SJSA1 (cell line): ENCODE data around the gene IHH. TPM values are rescaled to one million over a fixed set of nuclear protein-coding genes. Genes with fewer than 3 reads are reported as not detected.

Experiments
- DNase-seq, 2 experiments: peaks; one replicate each; pipeline ENCODE4 v3.0.0-alpha.2; 2015 to 2020; ENCODE audit warnings: low spot score in 2 of 2, low read depth in 1 of 2
- H3K27ac ChIP-seq: fragments of 250-450 bp; sonication (Bioruptor Pico); 2 replicates; pipeline ENCODE4 v1.5.1; 2020; ENCODE audit warnings: mild to moderate bottlenecking, moderate library complexity
- H3K27me3 ChIP-seq: fragments of 250-450 bp; sonication (Bioruptor Pico); replicated peaks from 2 replicates; pipeline ENCODE4 v1.5.1; 2020; ENCODE audit warnings: mild to moderate bottlenecking, moderate library complexity
- H3K36me3 ChIP-seq: fragments of 250-450 bp; sonication (Bioruptor Pico); 2 replicates; pipeline ENCODE4 v1.5.1; 2020; ENCODE audit warnings: mild to moderate bottlenecking
- H3K4me1 ChIP-seq: fragments of 250-450 bp; sonication (Bioruptor Pico); replicated peaks from 2 replicates; pipeline ENCODE4 v1.6.1; 2021; ENCODE audit warnings: mild to moderate bottlenecking
- H3K4me3 ChIP-seq: fragments of 250-450 bp; sonication (Bioruptor Pico); 2 replicates; pipeline ENCODE4 v1.5.1; 2020; ENCODE audit warnings: mild to moderate bottlenecking
- H3K9me3 ChIP-seq: fragments of 250-450 bp; sonication (Bioruptor Pico); replicated peaks from 2 replicates; pipeline ENCODE4 v1.5.1; 2020; ENCODE audit warnings: mild to moderate bottlenecking
- total RNA-seq: library from RNA; depleted of rRNA; stranded (reverse); fragments of >200 nt; shearing (Covaris generic); gene quantifications from 2 replicates; pipeline ENCODE4 v1.2.3, GENCODE V29; 2014

Gene IHH
- total RNA-seq, 1 experiment from 2014 or later, result 0.05 TPM

DNA sequence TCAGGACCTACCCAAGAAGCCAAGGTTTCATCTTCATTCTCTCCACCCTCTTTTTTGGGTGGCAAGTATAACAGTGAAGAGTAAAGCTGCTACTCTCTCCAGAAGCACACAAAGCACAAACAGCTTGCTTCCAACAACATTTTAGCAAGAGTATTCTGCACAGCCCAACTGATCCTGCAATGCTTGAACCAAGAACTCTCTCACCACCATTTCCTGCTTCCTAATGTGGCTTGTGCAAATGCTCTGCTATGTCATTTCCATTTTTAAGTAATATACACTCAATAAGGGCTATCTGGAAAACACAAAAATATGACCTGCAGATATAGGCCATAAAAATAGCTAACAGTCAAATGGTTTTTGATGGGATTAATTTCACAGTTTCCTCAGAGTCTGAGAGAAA is 24.1 kb upstream of the IHH start:
- Histone ChIP-seq H3K4me1 (no peaks in the 10 kb centered on the region), H3K9me3 (no peaks in the 10 kb centered on the region), H3K36me3 (no peaks in the 10 kb centered on the region), H3K27ac (no peak overlapping the region), H3K4me3 (no peak overlapping the region), H3K27me3 (no peaks in the 10 kb centered on the region)
- DNase-seq, result no peak

- Histone ChIP-seq H3K4me3 (no peak overlapping the region), H3K9me3 (no peaks in the 10 kb centered on the region), H3K27ac (no peak overlapping the region), H3K36me3 (no peaks in the 10 kb centered on the region), H3K4me1 (no peaks in the 10 kb centered on the region), H3K27me3 (no peaks in the 10 kb centered on the region)
- no peak for DNase-seq
Observed at GRCh38 chr2:219082332-219082958, 21.7 kb upstream of the IHH start.

DNA sequence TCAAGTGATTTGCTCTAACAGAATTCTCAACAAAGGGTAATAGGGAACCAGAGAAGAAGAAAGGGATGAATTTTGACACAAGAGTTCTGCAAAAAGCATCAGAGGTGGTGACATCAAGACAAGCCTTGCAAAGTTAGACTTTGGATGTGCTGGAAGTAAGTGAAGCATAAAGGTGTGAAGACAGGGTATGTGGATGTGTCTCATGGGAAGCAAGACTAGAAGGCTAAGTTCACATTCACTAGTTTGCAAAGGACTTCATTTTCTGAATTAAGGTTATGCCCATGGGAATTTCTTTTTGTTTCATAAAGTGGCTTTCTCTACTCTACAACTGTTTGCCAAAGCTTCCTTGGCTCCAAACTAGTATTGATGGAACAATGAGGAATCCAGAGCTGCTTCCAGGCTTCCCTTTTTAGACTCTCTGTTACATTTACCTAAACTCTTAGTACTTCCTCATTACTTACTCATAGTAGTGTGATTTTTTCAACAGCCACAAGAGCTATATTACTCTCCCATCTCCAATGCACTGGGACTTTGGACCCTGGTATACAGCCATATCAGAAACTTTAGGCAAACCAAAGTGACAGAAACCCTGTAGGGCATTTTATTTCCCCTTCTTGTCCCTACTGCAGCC is 21.1 kb upstream of the IHH start:
- no peaks in the 10 kb centered on the region for H3K27me3 ChIP-seq
- no peak overlapping the region for H3K27ac ChIP-seq
- H3K36me3 ChIP-seq, result no peaks in the 10 kb centered on the region
- H3K9me3 ChIP-seq, result no peaks in the 10 kb centered on the region
- no peaks in the 10 kb centered on the region for H3K4me1 ChIP-seq
- DNase-seq, result no peak
- no peak overlapping the region for H3K4me3 ChIP-seq

DNA sequence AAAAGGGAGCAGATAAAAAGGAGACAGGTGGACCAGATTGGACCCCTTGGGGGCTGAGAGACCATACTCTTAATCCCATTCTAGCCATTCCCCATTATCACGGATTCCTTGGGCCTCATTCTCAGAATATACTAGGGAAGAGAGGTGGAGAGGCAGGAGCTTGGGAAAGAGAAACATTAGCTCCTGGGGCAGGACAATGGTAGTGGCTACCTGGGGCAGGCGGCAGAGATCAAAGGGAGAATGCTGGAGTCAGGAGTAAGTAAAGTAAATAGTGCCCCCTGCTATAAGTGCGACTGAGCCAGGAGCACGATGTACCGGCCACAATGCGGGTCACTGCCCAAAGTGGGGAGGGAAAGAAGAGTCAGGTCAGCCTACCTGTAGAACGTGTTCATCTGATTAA is 20.4 kb upstream of the IHH start:
- H3K9me3 ChIP-seq, result no peaks in the 10 kb centered on the region
- no peaks in the 10 kb centered on the region for H3K36me3 ChIP-seq
- no peak overlapping the region for H3K4me3 ChIP-seq
- no peak overlapping the region for H3K27ac ChIP-seq
- no peak for DNase-seq
- H3K4me1 ChIP-seq, result no peaks in the 10 kb centered on the region
- no peaks in the 10 kb centered on the region for H3K27me3 ChIP-seq

- DNase-seq, result no peak
- H3K9me3 ChIP-seq, result no peaks in the 10 kb centered on the region
- no peaks in the 10 kb centered on the region for H3K27me3 ChIP-seq
- H3K36me3 ChIP-seq, result 0 out of 2 replicates have a peak, but pooled peaks cover 3% of the 10 kb centered on the region
- no peak overlapping the region for H3K4me3 ChIP-seq
- H3K27ac ChIP-seq, result no peak overlapping the region
- H3K4me1 ChIP-seq, result no peaks in the 10 kb centered on the region
Observed at GRCh38 chr2:219079417-219079816, 18.7 kb upstream of the IHH start.

GRCh38 chr2:219078951-219079350 is 18.2 kb upstream of the IHH start:
- Histone ChIP-seq H3K27ac (no peak overlapping the region), H3K4me1 (no peaks in the 10 kb centered on the region), H3K27me3 (no peaks in the 10 kb centered on the region), H3K9me3 (no peaks in the 10 kb centered on the region), H3K36me3 (0 out of 2 replicates have a peak, but pooled peaks cover 3% of the 10 kb centered on the region), H3K4me3 (no peak overlapping the region)
- DNase-seq, result no peak

GRCh38 chr2:219078126-219078525 is 17.4 kb upstream of the IHH start:
- Histone ChIP-seq H3K27ac (no peak overlapping the region), H3K27me3 (no peaks in the 10 kb centered on the region), H3K36me3 (0 out of 2 replicates have a peak, but pooled peaks cover 3% of the 10 kb centered on the region), H3K9me3 (no peaks in the 10 kb centered on the region), H3K4me3 (no peak overlapping the region), H3K4me1 (no peaks in the 10 kb centered on the region)
- no peak for DNase-seq

- no peaks in the 10 kb centered on the region for H3K9me3 ChIP-seq
- H3K27ac ChIP-seq, result no peak overlapping the region
- 0 out of 2 replicates have a peak, but pooled peaks cover 3% of the 10 kb centered on the region for H3K36me3 ChIP-seq
- no peaks in the 10 kb centered on the region for H3K27me3 ChIP-seq
- H3K4me1 ChIP-seq, result no peaks in the 10 kb centered on the region
- DNase-seq, result no peak
- no peak overlapping the region for H3K4me3 ChIP-seq
Observed at GRCh38 chr2:219076253-219076652, 15.5 kb upstream of the IHH start.

DNA sequence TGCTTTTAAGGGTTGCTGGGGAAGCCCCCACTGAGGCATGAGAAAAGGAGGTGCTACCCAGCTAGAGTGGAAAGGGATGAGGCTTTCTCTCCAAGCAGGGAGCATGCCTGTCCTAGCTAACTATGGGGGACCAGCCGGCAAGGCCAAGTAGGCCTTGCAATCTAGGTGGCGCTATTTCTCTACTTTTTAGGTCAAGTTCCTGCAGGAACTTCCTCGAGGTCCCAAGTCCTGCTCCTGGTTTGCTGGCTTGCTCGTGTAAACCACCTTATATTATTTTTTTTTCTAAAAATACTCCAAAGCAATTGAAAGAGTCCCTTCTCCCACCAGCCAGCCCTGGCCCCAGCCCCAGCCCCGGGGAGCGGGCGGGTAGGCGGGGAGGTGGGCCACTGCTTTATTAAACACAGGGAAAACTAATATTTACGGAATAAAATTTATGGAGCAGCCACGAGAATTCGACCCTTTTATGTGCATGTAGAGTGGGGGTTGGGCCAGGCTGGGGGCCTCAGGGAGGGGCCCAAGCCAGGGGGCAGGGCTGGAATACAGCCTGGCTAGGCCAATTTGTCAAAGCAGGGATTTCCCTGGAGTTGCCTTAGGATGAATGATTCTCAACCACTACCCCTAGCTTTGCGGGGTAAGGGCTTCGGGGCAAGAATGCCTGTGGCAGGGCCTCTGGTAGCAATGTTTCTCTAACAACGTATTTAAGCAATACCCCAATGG is 12.8 kb upstream of the IHH start:
- Histone ChIP-seq H3K4me3 (no peak overlapping the region), H3K27ac (no peak overlapping the region), H3K4me1 (no peaks in the 10 kb centered on the region), H3K36me3 (0 out of 2 replicates have a peak, but pooled peaks cover 3% of the 10 kb centered on the region), H3K27me3 (peaks cover 4% of the 10 kb centered on the region), H3K9me3 (no peaks in the 10 kb centered on the region)
- DNase-seq, result no peak

DNA sequence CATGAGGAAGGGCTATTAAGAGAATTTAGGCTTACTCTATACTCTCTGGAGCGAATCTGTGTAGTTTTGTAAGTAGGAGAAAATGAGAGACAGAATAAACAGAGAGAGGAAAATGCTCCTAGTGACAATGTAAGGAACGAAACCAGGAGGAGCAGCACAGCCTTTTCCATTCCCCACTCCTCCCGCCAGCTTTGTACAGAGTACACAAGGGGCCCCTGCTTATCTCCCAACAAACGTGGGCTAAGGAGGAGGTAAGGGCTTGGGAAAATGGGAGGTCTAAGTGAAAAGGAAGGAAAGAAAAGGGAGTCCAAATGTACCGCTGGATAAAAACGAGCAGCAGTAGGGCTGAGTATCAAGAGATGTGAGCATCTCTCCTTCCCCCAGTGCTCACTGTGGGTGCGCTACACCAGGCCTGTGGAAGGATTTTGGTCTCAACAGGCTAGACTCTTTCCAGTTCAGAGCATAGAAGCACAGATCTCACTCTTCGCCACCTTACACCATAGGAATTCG is 12.1 kb upstream of the IHH start:
- Histone ChIP-seq H3K36me3 (0 out of 2 replicates have a peak, but pooled peaks cover 3% of the 10 kb centered on the region), H3K4me3 (no peak overlapping the region), H3K4me1 (no peaks in the 10 kb centered on the region), H3K27ac (no peak overlapping the region), H3K27me3 (peaks cover 4% of the 10 kb centered on the region), H3K9me3 (no peaks in the 10 kb centered on the region)
- no peak for DNase-seq

GRCh38 chr2:219071131-219071816 is 10.6 kb upstream of the IHH start:
- Histone ChIP-seq H3K9me3 (no peaks in the 10 kb centered on the region), H3K4me1 (no peaks in the 10 kb centered on the region), H3K36me3 (0 out of 2 replicates have a peak, but pooled peaks cover 3% of the 10 kb centered on the region), H3K27ac (no peak overlapping the region), H3K27me3 (peaks cover 9% of the 10 kb centered on the region), H3K4me3 (no peak overlapping the region)
- no peak for DNase-seq

GRCh38 chr2:219065484-219065883 is 4.8 kb upstream of the IHH start:
- DNase-seq, result no peak
- H3K36me3 ChIP-seq, result no peaks in the 10 kb centered on the region
- no peak overlapping the region for H3K4me3 ChIP-seq
- no peaks in the 10 kb centered on the region for H3K4me1 ChIP-seq
- H3K27me3 ChIP-seq, result peaks cover 57% of the 10 kb centered on the region
- H3K9me3 ChIP-seq, result no peaks in the 10 kb centered on the region
- H3K27ac ChIP-seq, result no peak overlapping the region

- no peak overlapping the region for H3K27ac ChIP-seq
- no peaks in the 10 kb centered on the region for H3K36me3 ChIP-seq
- no peaks in the 10 kb centered on the region for H3K9me3 ChIP-seq
- peaks cover 4% of the 10 kb centered on the region for H3K4me1 ChIP-seq
- DNase-seq, result no peak
- no peak overlapping the region for H3K4me3 ChIP-seq
- peaks cover 87% of the 10 kb centered on the region for H3K27me3 ChIP-seq
Observed at GRCh38 chr2:219062081-219062480, 1.4 kb upstream of the IHH start.
